Spleen (tissue), 11 donors: Measurements from ENCODE around the gene DPYSL5. TPM values are rescaled to one million over a fixed set of nuclear protein-coding genes. Genes with fewer than 3 reads are reported as not detected.

Source experiments
- DNase-seq: peaks from one replicate; pipeline ENCODE4 v3.0.0-alpha.2; 2020
- H3K27ac ChIP-seq, 8 donors: fragments of 200-600 bp; sonication (generic) in 7 of 8; 1 replicate in 4 of 8; 2 replicates in 4 of 8; pipeline versions ENCODE4 v1.5.0 to v1.8.0; 2016 to 2021; ENCODE audit warnings: inconsistent platforms in 4 of 8, mild to moderate bottlenecking in 4 of 8, moderate library complexity in 1 of 8
- H3K27me3 ChIP-seq, 7 donors: fragments of 200-600 bp; sonication (generic) in 6 of 7; replicated peaks in 1 of 7; 1 replicate in 4 of 7; 2 replicates in 3 of 7; pipeline versions ENCODE4 v1.5.0 to v1.8.0; 2016 to 2021; ENCODE audit warnings: inconsistent platforms in 3 of 7, mild to moderate bottlenecking in 1 of 7
- H3K36me3 ChIP-seq, 6 donors: fragments of 200-600 bp; sonication (generic) in 5 of 6; 1 replicate in 4 of 6; 2 replicates in 2 of 6; pipeline versions ENCODE4 v1.5.0 to v1.8.0; 2016 to 2021; ENCODE audit warnings: inconsistent platforms in 2 of 6
- H3K4me1 ChIP-seq, 6 donors: fragments of 200-600 bp; sonication (generic) in 5 of 6; 1 replicate in 3 of 6; 2 replicates in 3 of 6; pipeline versions ENCODE4 v1.5.0 to v1.8.0; 2016 to 2021; ENCODE audit warnings: inconsistent platforms in 3 of 6
- H3K4me3 ChIP-seq, 8 donors: fragments of 200-600 bp; sonication (generic) in 7 of 8; 1 replicate in 4 of 8; 2 replicates in 4 of 8; pipeline versions ENCODE4 v1.5.0 to v1.8.0; 2016 to 2021; ENCODE audit warnings: inconsistent platforms in 4 of 8, mild to moderate bottlenecking in 4 of 8, moderate library complexity in 2 of 8
- H3K9me3 ChIP-seq, 8 donors: fragments of 200-600 bp; sonication (generic) in 7 of 8; 1 replicate in 4 of 8; 2 replicates in 4 of 8; pipeline versions ENCODE4 v1.5.0 to v1.8.0; 2016 to 2021; ENCODE audit warnings: inconsistent platforms in 4 of 8
- CTCF ChIP-seq, 11 experiments: fragments of 200-600 bp in 7 of 11; fragments of 450-650 bp in 4 of 11; sonication (generic) in 4 of 11; IDR thresholded peaks in 8 of 11; conservative IDR thresholded peaks in 3 of 11; 1 replicate in 7 of 11; 2 replicates in 4 of 11; pipeline versions ENCODE4 v1.4.0 to v1.8.0; 2016 to 2021; ENCODE audit warnings: antibody characterized with exemption in 11 of 11, inconsistent platforms in 4 of 11, mild to moderate bottlenecking in 1 of 11
- POLR2A ChIP-seq, 3 donors: fragments of 450-650 bp; IDR thresholded peaks; one replicate each; pipeline ENCODE4 v1.5.1; 2017; ENCODE audit warnings: antibody characterized with exemption in 3 of 3, mild to moderate bottlenecking in 1 of 3
- POLR2AphosphoS5 ChIP-seq, 3 donors: sonication (generic); formaldehyde crosslinking; IDR thresholded peaks; one replicate each; pipeline ENCODE4 v1.5.1; 2017; ENCODE audit warnings: antibody characterized with exemption in 3 of 3
- WGBS, 5 donors: extraction: QIAGEN DNeasy Blood & Tissue Kit in 3 of 5; methylation state at CpG; one replicate each; pipeline versions ENCODE4 v1.1.5 to v1.1.7; 2013 to 2018; 5-methylcytosine and 5-hydroxymethylcytosine counted together
- intact Hi-C: fragments of 100-400 bp; cut with DNase I; formaldehyde crosslinking; loops from one replicate; pipeline ENCODE4 v1.15.0; 2023; ENCODE audit warnings: low total_unique reads
- polyA plus RNA-seq, 3 donors: library from polyadenylated mRNA; stranded (reverse); fragments of 200-250 nt; gene quantifications; one replicate each; pipeline ENCODE4 v1.2.1, GENCODE V29; 2013
- total RNA-seq, 7 donors: library from RNA; depleted of rRNA in 3 of 7; stranded (reverse); fragments of >200 nt in 3 of 7; fragmentation: NEBNext Ultra II Directional in 4 of 7; extraction: Animal tissue kit (Norgen Biotek cat#: 25700) in 4 of 7; gene quantifications; one replicate each; pipeline versions ENCODE4 v1.1.0 to v1.2.1, GENCODE V29; 2016 to 2021
- donor health status: healthy with polysubstance abuse.
- donor health status: DM: no; HTN: no; CAD: no; lungs with moderate emphysema.
- donor health status: DM: no; HTN: no; CAD: no.
- donor health status: Bipolar disorder and iron deficiency.
- donor health status: healthy.
- donor health status: DM: no; HTN: no; CAD: no.
- donor health status: DM: yes; HTN: yes; CAD: no.

DPYSL5 gene
- total and polyA plus RNA-seq, 10 donors, result 0.02 to 0.07 (median 0.02) TPM; not detected in 7

- no peak for TF ChIP-seq CTCF (IDR thresholded peaks at IDR 0.05 in 8 of 11, conservative IDR thresholded peaks at IDR 0.05 in 3 of 11)
- TF ChIP-seq POLR2AphosphoS5 (IDR thresholded peaks at IDR 0.05), result no peak
- no peak for TF ChIP-seq POLR2A (IDR thresholded peaks at IDR 0.05)
- H3K27me3 ChIP-seq, result no peaks in the 10 kb centered on the region
- H3K4me1 ChIP-seq, result no peaks in the 10 kb centered on the region
- H3K4me3 ChIP-seq, result no peak overlapping the region
- DNase-seq, result no peak
- no peak overlapping the region for H3K27ac ChIP-seq
- no peaks in the 10 kb centered on the region for H3K36me3 ChIP-seq
- intact Hi-C loops, result no loop called here
- 87 to 93% (median 89%) methylated on average over 3 of the region's 3 CpGs for WGBS, 5 donors
- peaks cover 0 to 17% (median 8%) of the 10 kb centered on the region in 8 donors for H3K9me3 ChIP-seq
Observed at GRCh38 chr2:26892922-26893524, 45.1 kb downstream of the DPYSL5 start.

DNA sequence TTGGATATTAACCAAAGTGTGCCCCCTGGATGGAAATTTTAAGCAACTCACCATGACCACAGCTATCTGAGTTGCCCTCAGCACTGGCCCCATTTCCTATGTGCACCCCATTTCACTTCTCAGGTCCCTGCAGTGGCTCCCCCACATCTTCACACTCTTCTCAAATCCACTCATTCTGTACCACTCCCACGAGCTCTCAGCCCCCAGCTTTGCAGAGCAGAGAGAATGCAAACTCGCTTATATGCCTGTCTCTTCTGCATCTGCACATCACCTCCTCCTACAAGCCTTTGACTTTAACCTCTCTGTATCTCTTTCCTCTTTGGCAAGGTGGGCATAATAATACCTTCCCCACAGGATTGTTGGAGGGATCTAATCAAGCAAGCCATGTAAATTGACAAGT, 46.2 kb downstream of the DPYSL5 start:
- Histone ChIP-seq H3K27me3 (no peaks in the 10 kb centered on the region), H3K27ac (no peak overlapping the region), H3K4me3 (no peak overlapping the region), H3K9me3 (peaks cover 0 to 17% (median 8%) of the 10 kb centered on the region in 8 donors), H3K4me1 (no peaks in the 10 kb centered on the region), H3K36me3 (no peaks in the 10 kb centered on the region)
- DNase-seq, result no peak
- no peak for TF ChIP-seq POLR2A (IDR thresholded peaks at IDR 0.05)
- no peak for TF ChIP-seq POLR2AphosphoS5 (IDR thresholded peaks at IDR 0.05)
- TF ChIP-seq CTCF (IDR thresholded peaks at IDR 0.05 in 8 of 11, conservative IDR thresholded peaks at IDR 0.05 in 3 of 11), result no peak
- WGBS, 5 donors, result 72 to 83% (median 76%) methylated on average over 2 of the region's 2 CpGs
- intact Hi-C loops, result no loop called here

DNA sequence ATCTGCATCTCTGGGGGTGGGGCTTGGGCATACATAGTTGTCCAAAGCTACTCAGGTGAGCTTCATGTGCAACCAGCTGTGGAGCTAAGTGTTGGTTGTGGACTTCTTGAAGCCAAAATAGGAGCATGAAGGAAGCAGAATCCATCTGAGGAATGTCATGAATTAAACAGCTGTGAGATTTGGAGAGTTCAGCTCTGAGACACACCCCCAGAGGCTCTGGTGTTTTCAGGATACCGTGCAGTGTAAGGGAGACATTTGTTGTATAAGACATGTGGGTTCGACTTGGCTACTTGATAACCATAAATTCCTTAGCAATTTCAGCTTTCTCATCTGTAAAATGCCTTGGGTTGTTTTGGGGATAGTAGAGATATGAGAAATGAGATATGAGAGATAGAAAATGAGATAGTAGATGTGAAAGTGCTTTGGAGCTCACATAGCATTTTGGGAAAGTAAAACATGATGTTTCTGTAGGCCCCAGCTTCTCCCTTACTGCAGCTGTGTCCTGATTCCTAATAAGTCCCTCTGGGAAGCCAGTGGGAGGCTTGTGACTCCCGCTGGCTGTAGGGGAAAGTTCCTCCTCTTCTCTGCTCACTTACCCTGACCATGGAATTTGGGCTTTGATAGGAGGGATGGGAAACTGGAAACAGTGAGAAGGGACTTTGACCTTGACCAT, 50.0 kb downstream of the DPYSL5 start:
- DNase-seq, result no peak
- Histone ChIP-seq H3K36me3 (no peaks in the 10 kb centered on the region), H3K27ac (no peak overlapping the region), H3K9me3 (peaks cover 0 to 17% (median 8%) of the 10 kb centered on the region in 8 donors), H3K4me3 (no peak overlapping the region), H3K27me3 (no peaks in the 10 kb centered on the region), H3K4me1 (no peaks in the 10 kb centered on the region)
- 78 to 94% (median 84%) methylated on average over 3 of the region's 3 CpGs for WGBS, 5 donors
- intact Hi-C loops, result no loop called here
- TF ChIP-seq POLR2A (IDR thresholded peaks at IDR 0.05), result no peak
- no peak for TF ChIP-seq CTCF (IDR thresholded peaks at IDR 0.05 in 8 of 11, conservative IDR thresholded peaks at IDR 0.05 in 3 of 11)
- no peak for TF ChIP-seq POLR2AphosphoS5 (IDR thresholded peaks at IDR 0.05)

GRCh38 chr2:26898480-26899078, 50.6 kb downstream of the DPYSL5 start:
- Histone ChIP-seq H3K4me3 (no peak overlapping the region), H3K36me3 (no peaks in the 10 kb centered on the region), H3K27ac (no peak overlapping the region), H3K4me1 (no peaks in the 10 kb centered on the region), H3K9me3 (peaks cover 0 to 17% (median 8%) of the 10 kb centered on the region in 8 donors), H3K27me3 (no peaks in the 10 kb centered on the region)
- 86 to 94% (median 89%) methylated on average over 15 of the region's 15 CpGs for WGBS, 5 donors
- TF ChIP-seq CTCF (IDR thresholded peaks at IDR 0.05 in 8 of 11, conservative IDR thresholded peaks at IDR 0.05 in 3 of 11) (no peak), POLR2A (IDR thresholded peaks at IDR 0.05) (no peak), POLR2AphosphoS5 (IDR thresholded peaks at IDR 0.05) (no peak)
- no peak for DNase-seq
- intact Hi-C loops, result no loop called here
